GM18502 (cell line): ENCODE measurements around the gene ATAD1.

Source experiments
- ATAC-seq: cut with Tn5 transposase; IDR thresholded peaks from one replicate; pipeline ENCODE4 v1.9.1; 2021; ENCODE audit warnings: mild to moderate bottlenecking; ENCODE audit not compliant: unreplicated experiment, poor library complexity

ATAD1 gene

GRCh38 chr10:87724789-87725188 is 93.2 kb downstream of the ATAD1 start:
- ATAC-seq, result no peak

DNA sequence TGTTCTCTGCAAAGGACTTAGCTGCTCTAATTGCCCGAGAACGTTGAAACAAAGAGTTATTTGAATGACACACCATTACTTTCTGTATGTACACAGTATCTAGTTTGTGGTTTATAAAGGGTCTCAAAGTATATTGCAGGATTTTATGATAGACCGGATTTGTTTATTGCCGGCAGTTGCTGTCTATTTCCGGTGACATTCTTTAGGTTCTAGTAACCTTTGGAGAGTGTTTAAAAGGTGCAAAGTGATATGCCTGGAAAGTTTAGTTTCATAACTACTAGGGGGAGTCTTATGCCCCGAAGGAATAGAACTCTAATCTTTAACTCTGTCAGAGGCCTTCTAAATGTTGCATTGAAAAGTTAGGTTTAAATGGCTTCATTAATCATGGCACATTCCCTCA is 94.5 kb downstream of the ATAD1 start:
- ATAC-seq, result no peak

GRCh38 chr10:87722716-87723115 is 95.3 kb downstream of the ATAD1 start:
- ATAC-seq, result no peak

- ATAC-seq, result no peak
These were observed 96.2 kb downstream of the ATAD1 start for GRCh38 chr10:87721781-87722180.

DNA sequence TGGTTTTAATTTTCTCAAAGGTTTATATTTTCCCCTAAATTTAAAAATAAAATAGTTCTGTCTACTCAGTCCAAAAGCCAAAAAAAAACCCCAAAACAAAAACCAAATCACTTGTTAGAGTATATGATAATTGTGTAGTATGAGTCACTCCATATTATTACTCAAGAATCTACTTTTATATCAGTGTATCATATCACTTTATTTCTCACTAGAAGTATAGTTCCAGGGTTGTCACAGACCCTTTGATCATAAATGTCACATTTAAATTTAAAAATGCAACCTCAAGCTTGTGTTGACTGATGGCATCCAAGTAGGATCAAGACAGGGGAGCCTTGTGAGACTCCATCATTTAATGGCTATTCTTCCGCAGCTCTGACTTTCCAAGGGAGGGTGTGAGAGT is 97.4 kb downstream of the ATAD1 start:
- ATAC-seq, result no peak

DNA sequence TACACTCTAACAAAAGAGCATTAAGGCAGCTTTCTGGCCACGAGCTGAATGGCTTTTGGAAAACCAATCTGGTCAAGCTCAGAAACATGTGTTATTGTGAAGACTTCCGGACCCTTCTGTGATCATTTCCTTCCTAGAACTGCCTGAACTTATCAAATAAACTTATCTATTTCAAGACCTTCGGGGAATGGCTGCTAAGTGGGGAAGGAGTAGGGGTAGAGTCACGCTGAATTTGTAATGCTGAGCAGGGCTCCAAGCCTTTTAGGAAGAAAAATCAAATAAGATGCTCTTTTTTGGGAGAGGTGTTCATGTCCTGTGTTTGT is 101.7 kb downstream of the ATAD1 start:
- ATAC-seq, result no peak

DNA sequence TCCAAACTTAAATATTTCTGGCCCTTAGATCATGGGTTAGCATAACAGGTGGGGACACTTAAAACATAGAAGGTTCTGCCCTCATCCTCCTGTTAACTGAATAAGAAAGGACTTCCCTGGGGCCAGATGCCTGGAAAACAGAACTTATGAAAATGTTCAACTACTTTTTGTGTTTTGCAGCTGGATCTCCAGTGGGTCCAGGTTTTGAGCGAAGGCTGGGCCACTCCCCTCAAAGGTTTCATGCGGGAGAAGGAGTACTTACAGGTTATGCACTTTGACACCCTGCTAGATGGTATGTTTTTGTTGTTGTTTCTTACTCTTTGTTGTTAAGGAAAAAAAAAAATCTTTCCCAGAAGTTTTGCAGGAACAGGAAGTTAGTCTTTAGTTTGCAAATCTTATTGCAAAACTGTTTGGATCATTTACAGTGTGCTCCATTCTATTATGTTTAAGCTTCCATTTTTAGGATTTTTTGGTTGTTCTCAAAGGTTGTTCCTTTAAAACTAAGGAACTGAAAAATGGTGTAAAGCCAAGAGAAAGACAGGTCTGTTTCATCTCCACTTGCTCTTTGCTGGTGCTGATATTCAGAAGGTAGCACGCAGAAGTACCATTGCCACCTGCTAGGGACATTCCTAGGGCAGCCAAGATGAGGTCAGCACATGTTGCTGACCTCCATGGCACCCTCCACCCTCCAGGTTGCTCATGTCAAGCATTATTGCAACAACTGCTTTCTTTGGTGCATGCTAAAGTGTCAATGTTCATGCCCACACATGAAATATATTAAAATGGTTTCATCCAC is 102.3 kb downstream of the ATAD1 start:
- ATAC-seq, result no peak

- ATAC-seq, result no peak
These were observed 104.3 kb downstream of the ATAD1 start for GRCh38 chr10:87713707-87714106.

- ATAC-seq, result no peak
These were observed 105.0 kb downstream of the ATAD1 start for GRCh38 chr10:87712913-87713616.

GRCh38 chr10:87707254-87707653 is 110.8 kb downstream of the ATAD1 start:
- no peak for ATAC-seq

DNA sequence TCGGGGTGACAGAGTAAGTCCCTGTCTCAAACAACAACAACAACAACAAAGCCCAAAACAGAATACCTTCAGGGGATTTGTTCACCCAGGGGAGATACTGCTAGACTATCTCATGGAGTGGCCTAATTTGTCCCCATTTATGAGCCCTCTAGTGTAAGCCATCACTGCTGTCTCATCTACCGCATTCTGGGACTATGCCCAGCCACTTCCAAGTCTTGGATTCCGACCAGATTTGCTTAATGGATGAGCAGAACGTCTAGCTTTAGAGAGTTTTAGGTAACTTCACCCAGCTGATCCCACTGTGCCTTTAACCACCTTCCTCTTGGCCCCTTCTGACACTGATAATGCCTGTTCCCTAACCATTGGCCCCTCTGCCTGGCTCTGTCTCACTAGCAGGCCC is 111.3 kb downstream of the ATAD1 start:
- no peak for ATAC-seq

DNA sequence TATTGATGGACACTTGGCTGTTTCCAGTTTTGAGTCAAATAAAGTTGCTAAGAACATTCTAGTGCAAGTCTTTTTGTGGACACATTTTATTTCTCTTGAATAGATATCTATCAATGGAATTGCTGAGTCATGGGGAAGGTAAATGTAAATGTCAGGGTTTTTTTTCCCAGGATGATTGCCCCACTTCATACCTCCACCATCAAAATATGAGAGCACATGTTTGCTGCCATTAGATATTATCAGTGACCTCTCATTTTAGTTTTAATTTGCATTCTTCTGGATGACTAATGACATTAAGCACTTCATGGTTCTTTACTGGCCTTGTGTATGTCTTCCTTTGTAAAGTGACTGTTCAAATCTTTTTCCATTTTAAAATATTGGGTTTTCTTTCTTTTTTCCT is 112.7 kb downstream of the ATAD1 start:
- no peak for ATAC-seq

DNA sequence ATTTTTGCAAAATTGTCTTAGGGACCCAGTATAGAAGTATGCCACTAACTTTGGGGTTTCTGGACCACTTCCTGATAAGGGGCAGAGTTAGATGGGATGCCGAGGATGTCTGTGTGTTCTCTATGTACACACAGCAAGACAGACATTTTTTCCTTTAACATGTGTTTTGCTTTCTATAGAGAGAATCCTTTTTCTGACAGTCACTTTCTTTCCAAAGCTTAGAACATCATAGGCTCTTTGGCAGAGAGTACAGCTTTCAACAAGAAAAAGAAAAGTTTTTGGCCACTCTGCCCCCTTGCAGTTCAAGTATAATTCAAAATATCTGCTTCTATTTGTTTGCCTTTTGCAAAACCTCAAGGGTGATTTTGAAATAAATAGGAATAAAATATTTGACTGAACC is 114.3 kb downstream of the ATAD1 start:
- ATAC-seq, result no peak

DNA sequence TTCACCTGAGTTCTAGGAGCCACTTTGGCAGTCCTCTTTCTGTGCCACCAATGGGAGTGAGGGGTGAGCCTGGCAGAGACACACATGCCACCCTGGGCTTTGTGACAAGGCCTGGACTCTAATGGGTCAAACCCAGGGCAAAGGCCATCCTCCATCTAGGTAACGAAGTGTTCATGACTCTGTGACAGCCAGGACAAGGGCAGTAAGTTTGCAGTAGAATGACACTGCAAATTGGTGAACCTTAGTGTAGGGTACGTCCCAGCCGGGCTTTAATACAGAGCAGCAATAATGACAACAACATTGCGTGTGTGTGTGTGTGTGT is 115.1 kb downstream of the ATAD1 start:
- no peak for ATAC-seq

DNA sequence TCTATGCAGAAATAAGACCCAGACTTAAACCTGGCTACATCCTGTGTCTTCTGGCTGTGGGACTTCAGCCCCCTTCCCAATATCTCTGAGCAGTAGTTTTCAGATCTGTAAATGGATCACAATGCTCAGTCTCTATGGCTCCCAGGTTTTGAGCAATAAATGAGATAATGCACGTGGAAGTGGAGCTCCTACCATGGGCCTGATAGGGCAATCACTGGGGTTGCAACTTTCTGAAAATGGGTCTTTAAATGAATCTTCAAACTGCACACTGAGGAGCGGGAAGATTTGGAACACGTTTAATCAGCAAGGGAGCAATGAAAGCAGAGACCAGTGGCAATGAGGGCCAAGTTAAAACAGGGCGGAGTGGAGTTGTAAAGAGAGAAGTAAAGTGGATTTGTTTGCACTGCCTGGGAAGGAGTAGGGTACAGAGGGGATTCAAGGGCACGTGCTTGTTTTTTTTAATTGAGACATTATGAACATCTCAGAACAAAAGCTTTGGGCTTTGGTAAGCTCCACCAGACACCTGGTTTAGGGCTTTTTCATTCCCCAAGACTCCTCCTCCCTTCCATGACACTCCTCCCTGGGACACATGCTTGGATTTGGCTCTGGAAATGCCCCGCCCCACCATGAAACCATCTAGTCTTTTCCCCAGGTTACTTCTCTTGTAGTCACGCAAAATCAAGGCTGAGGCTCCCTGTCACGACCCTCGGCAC is 115.6 kb downstream of the ATAD1 start:
- ATAC-seq, result no peak
